Retinal pigment epithelial cell (primary cell): ENCODE data around the gene XRN2.

Source experiments
- DNase-seq: peaks from one replicate; pipeline ENCODE4 v3.0.0-alpha.2; 2010; ENCODE audit warnings: low read depth
- H3K4me3 ChIP-seq: 2 replicates; pipeline ENCODE4 v1.5.1; 2011; ENCODE audit warnings: mild to moderate bottlenecking, low read length, control low read depth, moderate library complexity
- TF ChIP-seq, protein P1 (sequence below): conservative IDR thresholded peaks from 2 replicates; pipeline ENCODE4 v1.5.1; 2011; ENCODE audit warnings: low read depth, low read length, control low read depth, inconsistent platforms

Gene XRN2

GRCh38 chr20:21344206-21344900, 41.2 kb downstream of the XRN2 start:
- TF ChIP-seq, protein P1, sequence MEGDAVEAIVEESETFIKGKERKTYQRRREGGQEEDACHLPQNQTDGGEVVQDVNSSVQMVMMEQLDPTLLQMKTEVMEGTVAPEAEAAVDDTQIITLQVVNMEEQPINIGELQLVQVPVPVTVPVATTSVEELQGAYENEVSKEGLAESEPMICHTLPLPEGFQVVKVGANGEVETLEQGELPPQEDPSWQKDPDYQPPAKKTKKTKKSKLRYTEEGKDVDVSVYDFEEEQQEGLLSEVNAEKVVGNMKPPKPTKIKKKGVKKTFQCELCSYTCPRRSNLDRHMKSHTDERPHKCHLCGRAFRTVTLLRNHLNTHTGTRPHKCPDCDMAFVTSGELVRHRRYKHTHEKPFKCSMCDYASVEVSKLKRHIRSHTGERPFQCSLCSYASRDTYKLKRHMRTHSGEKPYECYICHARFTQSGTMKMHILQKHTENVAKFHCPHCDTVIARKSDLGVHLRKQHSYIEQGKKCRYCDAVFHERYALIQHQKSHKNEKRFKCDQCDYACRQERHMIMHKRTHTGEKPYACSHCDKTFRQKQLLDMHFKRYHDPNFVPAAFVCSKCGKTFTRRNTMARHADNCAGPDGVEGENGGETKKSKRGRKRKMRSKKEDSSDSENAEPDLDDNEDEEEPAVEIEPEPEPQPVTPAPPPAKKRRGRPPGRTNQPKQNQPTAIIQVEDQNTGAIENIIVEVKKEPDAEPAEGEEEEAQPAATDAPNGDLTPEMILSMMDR, result no peak
- no peak for DNase-seq

DNA sequence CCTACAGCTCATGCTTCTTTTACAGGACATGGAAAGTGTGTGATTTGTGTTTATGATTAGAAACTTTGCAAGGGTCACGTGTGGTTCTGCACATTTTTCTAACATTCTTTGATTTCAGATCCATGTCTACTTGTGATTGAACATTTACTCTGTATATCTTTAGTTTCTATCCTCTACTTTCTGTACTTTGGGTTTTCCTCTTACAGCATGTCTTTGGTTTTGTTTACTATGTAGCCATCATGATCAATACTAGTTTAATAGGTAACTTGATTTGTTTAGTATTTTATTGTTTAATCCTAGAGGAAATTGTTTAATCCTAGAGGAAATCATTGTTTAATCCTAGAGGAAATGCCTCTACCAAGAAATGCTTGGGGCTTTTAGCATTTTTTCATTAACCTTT, 41.8 kb downstream of the XRN2 start:
- no peak for DNase-seq
- H3K4me3 ChIP-seq, result no peak overlapping the region
- TF ChIP-seq, protein P1, result no peak

More at GRCh38 chr20:21344206-21344900, 41.2 kb downstream of the XRN2 start:
- no peak overlapping the region for H3K4me3 ChIP-seq

GRCh38 chr20:21352703-21353102, 49.6 kb downstream of the XRN2 start:
- TF ChIP-seq, protein P1, result no peak
- DNase-seq, result no peak
- no peak overlapping the region for H3K4me3 ChIP-seq

DNA sequence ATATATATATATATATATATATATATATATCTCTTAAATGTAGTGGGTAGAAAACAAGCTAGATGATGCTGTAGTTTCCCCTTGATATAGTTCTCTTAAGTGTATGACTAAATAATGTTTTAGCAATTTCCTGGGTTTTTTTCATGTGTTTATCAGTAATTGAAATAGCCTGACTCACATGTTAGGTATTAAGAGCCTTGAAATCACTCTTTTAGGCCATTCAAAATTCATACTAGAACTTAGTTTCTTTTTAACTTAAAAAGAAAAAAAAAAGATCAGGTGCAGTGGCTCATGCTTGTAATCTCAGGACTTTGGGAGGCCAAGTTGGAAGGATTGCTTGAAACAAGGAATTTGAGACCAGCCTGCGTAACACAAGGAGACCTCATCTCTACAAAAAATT, 50.1 kb downstream of the XRN2 start:
- DNase-seq, result no peak
- TF ChIP-seq, protein P1, result no peak
- no peak overlapping the region for H3K4me3 ChIP-seq

GRCh38 chr20:21355981-21356380, 52.9 kb downstream of the XRN2 start:
- H3K4me3 ChIP-seq, result no peak overlapping the region
- no peak for DNase-seq
- TF ChIP-seq, protein P1, result no peak

DNA sequence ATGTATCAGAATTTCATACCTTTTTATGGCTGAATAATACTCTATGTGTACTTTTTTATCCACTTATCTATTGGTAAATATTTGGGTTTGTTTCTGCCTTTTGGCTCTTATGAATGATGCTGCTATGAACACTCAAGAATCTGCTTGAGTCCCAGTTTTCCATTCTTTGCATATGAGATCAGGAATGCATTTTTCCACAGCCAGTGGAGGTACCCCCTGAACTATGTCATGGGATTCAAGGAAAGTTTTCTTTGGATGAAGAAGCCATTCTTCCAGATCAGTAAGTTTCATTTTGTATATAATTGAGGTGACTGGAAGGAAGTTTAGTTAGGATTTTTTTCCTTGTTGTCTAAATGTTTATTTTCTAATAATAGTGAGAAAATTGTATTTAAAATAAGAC, 53.3 kb downstream of the XRN2 start:
- no peak overlapping the region for H3K4me3 ChIP-seq
- no peak for DNase-seq
- TF ChIP-seq, protein P1, result no peak

- no peak overlapping the region for H3K4me3 ChIP-seq
- TF ChIP-seq, protein P1, result no peak
- no peak for DNase-seq
Measured at GRCh38 chr20:21357844-21358243, 54.7 kb downstream of the XRN2 start.
